B cell (primary cell): ENCODE measurements around the gene FKRP.
A peak's percentile ranks its signal among the peaks of the same experiment; 100 is the strongest.

Experiments
- CTCF ChIP-seq: fragments of 200-600 bp; IDR thresholded peaks from one replicate; pipeline ENCODE4 v1.8.0; 2022; ENCODE audit warnings: antibody characterized with exemption, mild to moderate bottlenecking
- EZH2 ChIP-seq: IDR thresholded peaks from 2 replicates; pipeline ENCODE4 v1.6.1; 2012; ENCODE audit warnings: borderline replicate concordance, low read depth, mild to moderate bottlenecking, moderate library complexity, low read length; ENCODE audit not compliant: insufficient read depth, poor library complexity, severe bottlenecking

DNA sequence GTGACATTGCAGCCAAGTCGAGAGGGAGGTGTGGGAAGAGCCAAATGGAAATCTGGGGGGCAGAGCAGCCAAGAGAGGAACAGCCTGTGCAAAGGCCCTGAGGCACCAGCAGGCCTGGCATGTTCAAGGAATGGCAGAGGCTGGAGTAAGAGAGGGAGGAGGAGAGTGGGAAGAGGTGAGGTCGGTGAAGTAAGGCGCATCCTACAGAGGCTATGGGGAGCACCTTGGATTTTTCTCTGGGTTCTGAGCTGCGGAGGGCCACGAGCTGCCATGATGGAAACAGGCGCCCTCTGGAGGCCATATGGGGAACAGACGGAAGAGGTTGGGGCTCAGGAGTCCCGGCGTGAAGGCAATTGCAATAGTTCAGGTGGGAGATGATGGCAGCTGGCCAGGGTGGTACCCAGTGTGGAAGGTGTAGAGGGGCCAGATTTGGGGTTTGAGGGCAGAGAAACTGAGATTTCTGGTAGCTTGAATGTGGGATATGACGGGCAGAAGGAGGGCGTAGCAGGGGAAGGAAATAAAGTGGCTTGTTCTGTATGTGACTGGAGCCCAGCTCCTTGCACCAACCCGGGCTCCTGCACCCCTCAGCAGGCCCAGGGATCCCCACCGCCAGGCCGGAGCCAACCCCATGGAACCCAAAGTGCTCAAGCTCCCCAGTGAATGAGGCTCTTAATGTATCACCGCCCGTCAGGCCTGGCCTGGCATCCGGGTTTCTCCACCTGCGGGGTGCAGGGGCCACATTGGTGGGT, 20.9 kb downstream of the FKRP start:
- peak; percentile 72 for TF ChIP-seq CTCF
- TF ChIP-seq EZH2, result no peak
